HG03159 (cell line): Measurements from ENCODE around the gene HAP1.
"Not testable (repeated sequence)": the region's sequence is repeated elsewhere in the genome, so short reads cannot be mapped to it uniquely, and the experiment has no call there.

Experiments
- ATAC-seq: cut with Tn5 transposase; IDR thresholded peaks from one replicate; pipeline ENCODE4 v1.9.1; 2021; ENCODE audit warnings: mild to moderate bottlenecking, moderate library complexity; ENCODE audit not compliant: unreplicated experiment

The HAP1 gene, protein sequence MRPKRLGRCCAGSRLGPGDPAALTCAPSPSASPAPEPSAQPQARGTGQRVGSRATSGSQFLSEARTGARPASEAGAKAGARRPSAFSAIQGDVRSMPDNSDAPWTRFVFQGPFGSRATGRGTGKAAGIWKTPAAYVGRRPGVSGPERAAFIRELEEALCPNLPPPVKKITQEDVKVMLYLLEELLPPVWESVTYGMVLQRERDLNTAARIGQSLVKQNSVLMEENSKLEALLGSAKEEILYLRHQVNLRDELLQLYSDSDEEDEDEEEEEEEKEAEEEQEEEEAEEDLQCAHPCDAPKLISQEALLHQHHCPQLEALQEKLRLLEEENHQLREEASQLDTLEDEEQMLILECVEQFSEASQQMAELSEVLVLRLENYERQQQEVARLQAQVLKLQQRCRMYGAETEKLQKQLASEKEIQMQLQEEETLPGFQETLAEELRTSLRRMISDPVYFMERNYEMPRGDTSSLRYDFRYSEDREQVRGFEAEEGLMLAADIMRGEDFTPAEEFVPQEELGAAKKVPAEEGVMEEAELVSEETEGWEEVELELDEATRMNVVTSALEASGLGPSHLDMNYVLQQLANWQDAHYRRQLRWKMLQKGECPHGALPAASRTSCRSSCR

DNA sequence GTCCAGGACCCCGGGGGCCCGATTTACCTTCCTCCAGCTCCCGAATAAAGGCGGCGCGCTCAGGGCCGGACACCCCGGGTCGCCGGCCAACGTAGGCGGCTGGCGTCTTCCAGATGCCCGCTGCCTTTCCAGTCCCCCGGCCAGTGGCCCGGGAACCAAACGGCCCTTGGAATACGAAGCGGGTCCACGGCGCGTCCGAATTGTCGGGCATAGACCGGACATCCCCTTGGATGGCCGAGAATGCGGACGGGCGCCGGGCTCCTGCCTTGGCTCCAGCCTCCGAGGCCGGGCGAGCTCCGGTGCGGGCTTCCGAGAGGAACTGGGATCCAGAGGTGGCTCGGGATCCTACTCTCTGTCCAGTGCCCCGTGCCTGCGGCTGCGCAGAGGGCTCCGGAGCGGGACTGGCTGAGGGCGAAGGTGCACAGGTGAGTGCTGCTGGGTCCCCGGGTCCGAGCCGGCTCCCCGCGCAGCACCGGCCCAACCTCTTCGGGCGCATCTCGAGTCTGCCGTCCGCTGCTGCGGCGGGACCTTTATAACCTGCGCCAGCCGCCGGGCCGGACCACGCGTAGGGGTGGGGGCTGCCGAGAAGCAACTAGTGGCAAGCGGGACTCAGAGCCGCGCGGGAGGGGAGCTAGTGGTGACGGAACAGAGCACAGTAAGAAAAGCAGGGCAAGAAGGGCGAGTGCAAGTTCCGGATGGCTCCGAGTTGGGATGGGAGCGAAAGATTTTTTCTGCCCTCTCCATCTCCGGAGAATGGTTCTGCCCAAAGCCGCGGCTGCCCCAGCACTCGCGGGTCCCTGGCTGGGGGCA lies at the start of gene HAP1:
HAP1 (minus strand) TSS at position 505 of the 810 bp plus-strand sequence; CDS start at position 496, 9 bp downstream.
- ATAC-seq = no peak

- no peak for ATAC-seq
These were observed 47.7 kb upstream of the HAP1 start for GRCh38 chr17:41782142-41782541.

GRCh38 chr17:41781404-41782110 lies 47.1 kb upstream of the HAP1 start:
- no peak for ATAC-seq

DNA sequence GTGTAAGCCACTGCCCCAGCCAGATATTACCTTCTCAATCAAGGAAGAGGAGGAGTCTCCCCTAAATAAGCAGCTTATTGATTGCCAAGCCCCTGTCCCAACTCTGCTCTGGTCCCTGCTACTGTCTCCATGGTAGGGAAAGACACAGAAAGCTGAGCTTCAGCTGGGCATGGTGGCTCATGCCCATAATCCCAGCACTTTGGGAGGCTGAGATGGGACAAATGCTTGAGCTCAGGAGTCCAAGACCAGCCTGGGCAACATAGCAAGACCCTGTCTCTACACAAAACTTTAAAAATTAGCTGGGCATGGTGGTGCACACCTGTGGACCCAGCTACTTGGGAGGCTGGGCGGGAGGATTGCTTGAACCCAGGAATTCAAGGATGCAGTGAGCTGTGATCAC lies 45.5 kb upstream of the HAP1 start:
- no peak for ATAC-seq

- ATAC-seq = no peak
These were observed 43.2 kb upstream of the HAP1 start for GRCh38 chr17:41777574-41778188.

DNA sequence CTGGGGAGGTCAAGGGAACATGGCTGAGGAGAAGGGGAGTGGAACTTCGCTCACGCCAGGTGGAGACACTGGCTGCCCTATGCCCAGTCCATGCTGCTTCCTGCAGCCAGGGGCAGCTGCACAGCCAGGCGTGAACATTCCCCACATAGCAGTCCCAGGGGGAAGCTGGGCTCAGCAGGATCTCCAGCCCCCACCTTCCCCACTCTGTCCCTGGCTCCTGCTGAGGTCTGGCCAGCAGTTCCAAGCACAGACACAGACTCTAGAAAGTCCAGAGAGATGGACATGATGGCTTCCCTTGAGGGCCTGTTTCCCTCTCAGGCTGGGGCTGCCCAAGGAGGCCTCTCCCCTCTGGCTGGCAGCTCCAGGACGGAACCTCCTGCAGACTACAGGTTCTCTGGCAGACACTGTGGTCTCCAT lies 42.7 kb upstream of the HAP1 start:
- ATAC-seq = no peak

GRCh38 chr17:41776262-41776900 lies 41.9 kb upstream of the HAP1 start:
- not testable (repeated sequence) for ATAC-seq

- ATAC-seq = no peak
These were observed 41.2 kb upstream of the HAP1 start for GRCh38 chr17:41775394-41776226.

GRCh38 chr17:41773731-41774193 lies 39.3 kb upstream of the HAP1 start:
- ATAC-seq = no peak

DNA sequence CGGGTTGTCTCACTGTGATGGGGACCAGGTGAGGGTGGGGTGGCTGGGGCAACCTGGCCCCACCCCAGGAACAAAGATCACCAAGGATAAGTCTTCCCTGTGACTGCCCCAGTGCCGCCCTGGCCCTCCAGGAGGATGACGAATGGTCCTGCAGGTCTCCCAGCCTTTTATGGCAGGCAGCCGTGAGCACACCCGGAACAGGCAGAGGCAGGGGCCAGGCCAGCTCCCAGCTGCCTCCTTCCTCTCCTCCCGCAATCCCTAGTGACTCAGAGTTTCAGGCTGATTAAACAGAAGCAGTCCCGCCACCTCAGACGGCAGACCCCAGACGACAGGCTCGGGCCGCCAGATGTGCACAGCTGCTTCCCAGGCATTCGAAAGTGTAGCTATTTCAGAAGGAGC lies 38.7 kb upstream of the HAP1 start:
- ATAC-seq = no peak

- ATAC-seq = no peak
These were observed 38.2 kb upstream of the HAP1 start for GRCh38 chr17:41772586-41773189.

DNA sequence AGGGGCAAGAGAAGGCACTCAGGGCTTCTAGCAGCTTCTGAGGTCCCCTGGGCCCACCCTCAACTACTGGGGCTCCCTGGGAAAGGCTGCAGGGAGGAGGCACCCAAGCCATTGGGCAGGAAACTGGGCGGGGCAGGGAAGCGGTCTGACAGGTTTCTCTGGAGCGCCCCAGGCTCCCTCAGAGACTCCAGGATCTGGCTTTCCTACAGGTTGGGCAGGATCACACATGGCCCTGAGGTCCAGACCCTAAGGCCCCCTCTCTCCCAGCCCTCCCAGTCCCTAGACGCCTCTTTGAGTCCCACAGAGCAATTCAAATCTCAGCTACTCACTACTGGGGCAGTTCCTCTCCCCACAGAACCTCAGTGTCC lies 37.8 kb upstream of the HAP1 start:
- ATAC-seq = no peak

- ATAC-seq = no peak
These were observed 37.2 kb upstream of the HAP1 start for GRCh38 chr17:41771389-41772206.

DNA sequence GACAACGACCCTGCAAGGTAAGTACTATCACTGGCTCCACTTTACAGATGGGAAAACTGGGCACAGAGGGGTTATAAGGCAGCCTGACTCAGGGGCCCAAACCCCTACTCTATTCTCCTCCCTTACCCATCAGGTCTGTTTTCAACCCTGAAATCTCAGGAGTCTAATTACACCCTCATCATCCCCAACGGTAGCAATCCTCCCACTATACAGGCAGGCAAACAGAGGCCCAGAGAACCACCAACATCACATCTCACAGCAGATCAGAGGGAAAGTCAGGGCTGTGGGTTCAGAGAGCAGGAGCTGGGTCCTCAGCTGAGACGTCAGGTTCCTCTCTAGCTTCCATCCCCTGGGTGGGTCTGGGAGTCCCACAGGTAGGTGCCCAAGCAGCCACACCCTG lies 35.5 kb upstream of the HAP1 start:
- no peak for ATAC-seq

- ATAC-seq = no peak
These were observed 35.0 kb upstream of the HAP1 start for GRCh38 chr17:41769346-41769862.

DNA sequence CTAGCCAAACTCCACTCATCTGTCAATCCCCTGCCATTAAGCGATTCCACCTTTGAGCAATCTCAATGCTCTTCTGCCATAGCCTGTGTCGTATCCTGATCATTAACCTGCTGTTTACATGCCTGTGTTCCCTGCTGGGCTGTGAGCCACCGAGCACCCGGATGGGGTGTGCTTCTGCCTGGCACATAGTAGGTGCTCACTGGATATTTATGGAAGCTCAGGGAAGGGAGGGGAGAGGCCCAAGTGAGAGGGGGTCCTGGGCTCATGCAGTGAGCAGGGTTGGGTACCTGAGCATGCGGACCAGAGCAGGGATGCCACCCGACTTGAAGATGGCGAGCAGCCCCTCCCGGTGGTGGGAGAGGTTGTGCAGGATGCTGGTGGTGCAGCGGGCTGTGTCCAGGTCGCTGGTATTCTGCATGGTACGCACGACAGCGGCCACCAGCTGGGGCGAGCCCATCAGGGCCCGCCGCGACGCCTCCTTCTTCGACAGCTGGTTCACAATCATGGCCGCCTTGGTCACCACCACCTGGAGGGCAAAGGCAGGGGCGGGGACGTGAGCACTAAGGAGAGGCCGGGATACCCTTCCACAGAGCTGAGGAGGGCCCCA lies 34.3 kb upstream of the HAP1 start:
- ATAC-seq = no peak

- ATAC-seq = no peak
These were observed 33.0 kb upstream of the HAP1 start for GRCh38 chr17:41767324-41768042.
